Measurements from ENCODE around the gene EXD1. TPM values are rescaled to one million over a fixed set of nuclear protein-coding genes. Genes with fewer than 3 reads are reported as not detected.

The EXD1 gene
- total and polyA plus RNA-seq, 2 experiments from 2014 or later, result 0.07 TPM; not detected in 1

- Mint-ChIP-seq H3K36me3 (ENCODE audit: low read depth) (no peaks in the 10 kb centered on the region), H3K27me3 (ENCODE audit: insufficient read depth, low read depth, poor library complexity) (peaks cover 6% of the 10 kb centered on the region), H3K4me3 (no peak overlapping the region), H3K9me3 (no peaks in the 10 kb centered on the region), H3K4me1 (peaks cover 5% of the 10 kb centered on the region; the same call in 1 of the 3 replicates), H3K27ac (no peak overlapping the region)
- H3K79me2 ChIP-seq (replicated peaks; ENCODE audit: insufficient read depth), result no peaks in the 10 kb centered on the region
- DNase-seq (ENCODE audit: low spot score), result no peak
- H3K4me2 ChIP-seq, result no peak overlapping the region
- no peak overlapping the region for H3K27ac ChIP-seq (ENCODE audit: low read depth)
- TF ChIP-seq POLR2AphosphoS5 (IDR thresholded peaks at IDR 0.05; ENCODE audit: low read depth) (no peak), EZH2phosphoT487 (IDR thresholded peaks at IDR 0.05; ENCODE audit: unreplicated experiment) (no peak)
- TF ChIP-seq, protein P1, sequence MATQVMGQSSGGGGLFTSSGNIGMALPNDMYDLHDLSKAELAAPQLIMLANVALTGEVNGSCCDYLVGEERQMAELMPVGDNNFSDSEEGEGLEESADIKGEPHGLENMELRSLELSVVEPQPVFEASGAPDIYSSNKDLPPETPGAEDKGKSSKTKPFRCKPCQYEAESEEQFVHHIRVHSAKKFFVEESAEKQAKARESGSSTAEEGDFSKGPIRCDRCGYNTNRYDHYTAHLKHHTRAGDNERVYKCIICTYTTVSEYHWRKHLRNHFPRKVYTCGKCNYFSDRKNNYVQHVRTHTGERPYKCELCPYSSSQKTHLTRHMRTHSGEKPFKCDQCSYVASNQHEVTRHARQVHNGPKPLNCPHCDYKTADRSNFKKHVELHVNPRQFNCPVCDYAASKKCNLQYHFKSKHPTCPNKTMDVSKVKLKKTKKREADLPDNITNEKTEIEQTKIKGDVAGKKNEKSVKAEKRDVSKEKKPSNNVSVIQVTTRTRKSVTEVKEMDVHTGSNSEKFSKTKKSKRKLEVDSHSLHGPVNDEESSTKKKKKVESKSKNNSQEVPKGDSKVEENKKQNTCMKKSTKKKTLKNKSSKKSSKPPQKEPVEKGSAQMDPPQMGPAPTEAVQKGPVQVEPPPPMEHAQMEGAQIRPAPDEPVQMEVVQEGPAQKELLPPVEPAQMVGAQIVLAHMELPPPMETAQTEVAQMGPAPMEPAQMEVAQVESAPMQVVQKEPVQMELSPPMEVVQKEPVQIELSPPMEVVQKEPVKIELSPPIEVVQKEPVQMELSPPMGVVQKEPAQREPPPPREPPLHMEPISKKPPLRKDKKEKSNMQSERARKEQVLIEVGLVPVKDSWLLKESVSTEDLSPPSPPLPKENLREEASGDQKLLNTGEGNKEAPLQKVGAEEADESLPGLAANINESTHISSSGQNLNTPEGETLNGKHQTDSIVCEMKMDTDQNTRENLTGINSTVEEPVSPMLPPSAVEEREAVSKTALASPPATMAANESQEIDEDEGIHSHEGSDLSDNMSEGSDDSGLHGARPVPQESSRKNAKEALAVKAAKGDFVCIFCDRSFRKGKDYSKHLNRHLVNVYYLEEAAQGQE (IDR thresholded peaks at IDR 0.05; ENCODE audit: unreplicated experiment), result no peak
- no peak for ATAC-seq
- no peaks in the 10 kb centered on the region for H4K20me1 ChIP-seq (replicated peaks; ENCODE audit: insufficient read depth)
- 0 out of 2 replicates have a peak, but pooled peaks cover 8% of the 10 kb centered on the region for H3K4me1 ChIP-seq (ENCODE audit: insufficient read depth)
- H3K4me3 ChIP-seq, result no peak overlapping the region
- H3K27me3 ChIP-seq (ENCODE audit: insufficient read depth), result no peaks in the 10 kb centered on the region
- no peaks in the 10 kb centered on the region for H3F3A ChIP-seq (replicated peaks; ENCODE audit: low read depth)
- no peaks in the 10 kb centered on the region for H3K9me2 ChIP-seq (ENCODE audit: insufficient read depth)
- H3K36me3 ChIP-seq (ENCODE audit: insufficient read depth), result no peaks in the 10 kb centered on the region
- H2AFZ ChIP-seq, result peak overlapping the region; percentile 93
Measured at GRCh38 chr15:41207687-41208448, 22.7 kb downstream of the EXD1 start.

GRCh38 chr15:41205315-41205714, 25.2 kb downstream of the EXD1 start:
- Histone ChIP-seq H2AFZ (peak overlapping the region; percentile 74), H3K4me1 (ENCODE audit: insufficient read depth) (0 out of 2 replicates have a peak, but pooled peaks cover 8% of the 10 kb centered on the region), H3K27ac (ENCODE audit: low read depth) (no peak overlapping the region), H4K20me1 (replicated peaks; ENCODE audit: insufficient read depth) (no peaks in the 10 kb centered on the region), H3F3A (replicated peaks; ENCODE audit: low read depth) (no peaks in the 10 kb centered on the region), H3K79me2 (replicated peaks; ENCODE audit: insufficient read depth) (no peaks in the 10 kb centered on the region), H3K4me3 (no peak overlapping the region), H3K36me3 (ENCODE audit: insufficient read depth) (no peaks in the 10 kb centered on the region), H3K4me2 (no peak overlapping the region), H3K27me3 (ENCODE audit: insufficient read depth) (no peaks in the 10 kb centered on the region), H3K9me2 (ENCODE audit: insufficient read depth) (no peaks in the 10 kb centered on the region)
- Mint-ChIP-seq H3K4me3 (no peak overlapping the region), H3K36me3 (ENCODE audit: low read depth) (no peaks in the 10 kb centered on the region), H3K27me3 (ENCODE audit: insufficient read depth, low read depth, poor library complexity) (peaks cover 6% of the 10 kb centered on the region), H3K9me3 (no peaks in the 10 kb centered on the region), H3K4me1 (peaks cover 5% of the 10 kb centered on the region; the same call in 1 of the 3 replicates), H3K27ac (no peak overlapping the region)
- ATAC-seq (no peak), DNase-seq (ENCODE audit: low spot score) (no peak)
- TF ChIP-seq EZH2 (IDR thresholded peaks at IDR 0.05; ENCODE audit: low read depth, unreplicated experiment), result no peak
- no peak for TF ChIP-seq NANOG (IDR thresholded peaks at IDR 0.05; ENCODE audit: borderline replicate concordance)
- TF ChIP-seq ZNF331 (CRISPR knock-in tag; IDR thresholded peaks at IDR 0.05; ENCODE audit: low read depth), result no peak
- no peak for TF ChIP-seq POLR2AphosphoS5 (IDR thresholded peaks at IDR 0.05; ENCODE audit: low read depth)
- TF ChIP-seq, protein P1 (IDR thresholded peaks at IDR 0.05; ENCODE audit: unreplicated experiment), result no peak
- TF ChIP-seq CREB1 (CRISPR knock-in tag; IDR thresholded peaks at IDR 0.05; ENCODE audit: low read depth), result no peak

Data from GM23338 (cell line).